HT1080 (cell line): ENCODE data around the gene RHCG. TPM values are rescaled to one million over a fixed set of nuclear protein-coding genes. Genes with fewer than 3 reads are reported as not detected.
A peak's percentile ranks its signal among the peaks of the same experiment; 100 is the strongest.

ENCODE experiments used
- DNase-seq: peaks from one replicate; pipeline ENCODE4 v3.0.0-alpha.2; 2015; ENCODE audit warnings: low read depth
- total RNA-seq: library from RNA; depleted of rRNA; stranded (reverse); fragments of >200 nt; shearing (Covaris generic); gene quantifications from 2 replicates; pipeline ENCODE4 v1.2.3, GENCODE V29; 2014; rRNA removed

The RHCG gene
- total RNA-seq, 1 experiment from 2014 or later = not detected

DNA sequence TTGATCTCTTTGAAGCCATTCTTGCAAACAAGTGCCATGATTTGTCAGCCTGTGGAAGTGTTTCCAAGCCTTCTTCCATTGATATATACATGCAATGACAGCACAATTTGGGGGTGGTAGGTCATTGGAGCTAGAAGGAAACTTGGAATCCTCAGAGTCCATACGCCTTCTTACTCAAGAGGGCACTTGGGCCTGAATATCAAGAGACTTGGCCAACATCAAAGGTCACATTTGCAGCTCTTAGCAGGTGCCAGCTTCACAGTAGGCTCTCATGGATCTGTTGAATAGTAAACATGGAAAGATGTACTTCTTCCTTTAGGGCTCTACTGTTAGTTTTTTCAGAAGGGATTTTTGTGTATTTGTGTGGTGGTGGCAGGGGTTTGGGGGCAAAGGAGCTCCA is 50.9 kb downstream of the RHCG start:
- no peak for DNase-seq

DNA sequence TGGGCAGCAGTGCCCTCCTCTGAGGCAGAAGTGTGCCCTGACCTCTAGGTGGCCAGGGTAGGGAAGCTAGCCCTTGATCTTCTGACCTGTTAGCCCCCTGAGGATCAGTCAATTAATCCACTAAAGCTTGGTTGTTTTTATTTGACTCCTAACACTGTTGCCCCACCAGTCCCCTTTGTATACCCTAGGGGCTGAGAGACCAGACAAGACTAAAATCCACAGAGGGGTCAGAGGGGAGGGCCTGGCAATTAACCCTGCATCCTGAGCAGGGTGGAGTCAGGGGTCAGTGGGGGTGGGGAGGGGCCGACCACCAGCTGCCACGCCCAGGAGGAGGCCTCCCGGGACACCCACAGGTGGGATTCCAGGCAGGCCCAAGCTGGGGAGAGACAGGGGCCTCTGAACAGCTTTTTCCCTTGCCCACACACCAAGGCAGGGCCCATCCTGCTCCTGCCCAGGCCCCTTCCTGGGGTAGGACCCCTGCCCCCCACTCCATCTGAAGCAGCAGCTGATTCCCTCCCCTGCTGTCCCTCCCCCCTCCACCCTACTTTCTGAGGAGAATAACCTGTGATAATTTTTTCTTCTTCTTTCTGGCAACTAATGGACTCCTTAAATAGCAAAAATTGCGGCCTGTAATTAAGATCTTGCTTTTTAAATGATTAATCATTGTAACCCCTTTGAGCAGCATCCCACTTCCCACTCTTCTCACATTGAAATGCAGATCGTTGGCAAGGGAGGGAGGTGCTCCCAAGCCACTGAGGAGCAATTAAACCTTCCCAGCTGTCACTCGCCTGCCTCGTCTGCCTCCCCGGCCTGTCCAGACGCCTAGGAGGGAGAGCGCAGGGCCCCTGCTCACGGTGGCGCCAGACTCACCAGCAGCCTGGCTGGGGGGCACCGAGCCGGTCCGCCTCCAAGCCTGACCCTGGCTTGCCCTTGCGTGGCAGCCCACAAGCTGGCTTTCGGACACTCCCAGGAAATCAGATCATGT is 51.9 kb downstream of the RHCG start:
- DNase-seq = no peak

GRCh38 chr15:89443581-89443980 is 52.8 kb downstream of the RHCG start:
- no peak for DNase-seq

DNA sequence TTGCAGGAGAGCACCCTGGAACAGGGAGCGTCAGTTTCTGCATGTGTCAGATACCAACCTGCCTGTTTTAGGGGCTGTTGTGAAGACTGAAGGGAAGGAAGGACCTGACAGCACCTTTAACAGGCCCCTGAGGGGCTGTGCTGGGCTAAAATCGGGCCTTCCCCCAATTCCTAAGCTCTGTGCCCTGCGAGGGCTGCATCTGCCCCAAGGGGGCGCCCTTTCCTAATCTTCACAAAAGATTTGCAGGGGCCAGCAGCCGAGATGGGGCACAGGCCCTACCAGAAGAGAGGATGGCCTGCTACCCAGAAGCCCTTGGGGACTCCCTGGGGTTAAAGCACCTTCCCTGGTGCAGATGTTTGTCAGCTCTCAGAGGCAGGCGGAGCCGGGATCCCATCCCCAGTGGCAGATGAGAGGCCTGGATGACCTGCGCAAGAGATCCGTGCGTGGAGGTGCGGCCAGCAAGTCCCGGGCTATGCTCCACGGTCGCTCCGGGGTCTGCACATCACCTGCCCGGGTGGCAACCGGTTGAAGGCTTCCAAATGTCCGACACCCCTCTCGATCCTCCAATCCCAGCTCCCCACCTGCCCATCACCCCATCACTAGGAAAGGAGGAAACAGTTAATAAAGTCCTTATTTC is 53.6 kb downstream of the RHCG start:
- DNase-seq = peak; percentile 32

- no peak for DNase-seq
Measured at GRCh38 chr15:89442155-89442554, 54.2 kb downstream of the RHCG start.

- no peak for DNase-seq
Measured at GRCh38 chr15:89441295-89441812, 55.0 kb downstream of the RHCG start.

- DNase-seq = no peak
Measured at GRCh38 chr15:89439764-89440163, 56.6 kb downstream of the RHCG start.

DNA sequence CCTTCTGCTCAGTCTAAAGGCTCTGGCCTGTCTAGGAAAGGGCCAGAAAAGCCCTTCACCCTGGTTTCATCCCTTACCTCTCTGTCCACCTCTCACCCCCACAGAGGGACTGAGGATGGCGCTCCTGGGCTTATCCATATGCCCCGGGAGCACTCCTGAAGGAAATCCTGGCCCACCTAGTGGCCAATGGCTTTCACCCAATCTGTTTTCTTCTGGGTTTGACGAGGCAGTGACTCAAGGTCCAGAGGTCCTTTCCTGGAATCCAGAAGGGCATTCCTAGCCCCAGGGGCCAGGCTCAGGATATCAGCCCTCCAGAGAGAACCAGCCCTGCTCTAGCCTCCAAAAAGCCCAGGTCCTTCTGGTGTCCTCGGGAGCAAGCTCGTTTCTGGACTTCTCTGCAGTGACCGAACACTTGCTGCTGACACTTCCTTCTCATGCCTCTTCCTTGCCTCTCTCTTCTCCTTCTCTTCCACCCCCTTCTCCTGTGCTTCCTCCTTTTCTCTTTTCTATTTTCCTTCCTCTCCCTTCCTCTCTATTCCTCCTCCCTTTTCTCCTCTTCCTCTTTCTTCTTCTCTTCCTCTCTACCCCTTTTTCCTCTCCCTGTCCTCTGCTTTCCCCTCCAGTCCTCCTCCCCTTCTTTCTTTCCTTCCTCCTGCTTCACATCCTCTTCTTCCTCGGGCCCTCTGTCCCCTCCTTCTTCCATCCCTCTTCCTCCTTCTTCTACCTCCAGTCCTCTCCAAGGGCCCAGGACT is 59.6 kb downstream of the RHCG start:
- DNase-seq = no peak

- DNase-seq = no peak
Measured at GRCh38 chr15:89435362-89435761, 61.0 kb downstream of the RHCG start.

- DNase-seq = no peak
Measured at GRCh38 chr15:89433686-89434085, 62.7 kb downstream of the RHCG start.

DNA sequence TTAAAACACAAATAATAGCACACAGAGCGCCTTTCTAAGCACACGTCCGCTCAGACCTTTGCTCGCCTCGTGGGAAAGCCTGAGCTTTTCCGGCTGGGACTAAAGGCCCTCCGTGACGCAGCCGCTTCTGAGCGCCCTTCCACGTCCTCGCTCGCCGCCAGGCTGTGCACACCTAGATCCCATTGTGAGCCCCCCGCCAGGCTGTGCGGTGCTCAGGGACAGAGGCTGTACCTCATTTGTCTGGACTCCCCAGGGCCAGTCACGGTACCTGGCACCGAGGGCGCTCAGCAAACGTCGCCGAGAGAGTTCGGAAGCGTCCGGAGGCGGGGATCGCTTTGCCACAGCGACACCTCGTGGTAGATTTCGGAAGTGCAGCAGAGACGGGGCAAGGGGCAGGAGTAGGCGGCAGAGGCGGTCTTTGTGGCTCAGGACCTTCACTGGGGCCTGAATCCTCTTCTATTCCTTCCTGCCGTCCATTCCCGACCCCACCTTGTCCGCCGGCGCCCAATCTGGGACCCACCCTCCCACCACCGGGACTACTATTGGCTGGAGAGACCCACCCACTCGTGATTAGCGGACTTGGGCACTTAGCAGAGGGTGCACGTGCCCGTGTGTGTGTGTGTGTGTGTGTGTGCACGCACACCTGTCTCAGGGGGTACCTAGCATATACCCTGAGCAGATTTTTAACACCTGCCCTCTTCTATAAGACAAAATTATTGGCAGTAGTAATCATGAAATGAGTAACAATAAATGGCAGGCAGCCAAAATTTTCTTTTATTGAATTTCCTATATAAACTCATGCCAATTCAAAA is 65.6 kb downstream of the RHCG start:
- DNase-seq = peak; percentile 72

GRCh38 chr15:89429986-89430385 is 66.4 kb downstream of the RHCG start:
- no peak for DNase-seq

GRCh38 chr15:89429023-89429422 is 67.4 kb downstream of the RHCG start:
- DNase-seq = peak; percentile 33

DNA sequence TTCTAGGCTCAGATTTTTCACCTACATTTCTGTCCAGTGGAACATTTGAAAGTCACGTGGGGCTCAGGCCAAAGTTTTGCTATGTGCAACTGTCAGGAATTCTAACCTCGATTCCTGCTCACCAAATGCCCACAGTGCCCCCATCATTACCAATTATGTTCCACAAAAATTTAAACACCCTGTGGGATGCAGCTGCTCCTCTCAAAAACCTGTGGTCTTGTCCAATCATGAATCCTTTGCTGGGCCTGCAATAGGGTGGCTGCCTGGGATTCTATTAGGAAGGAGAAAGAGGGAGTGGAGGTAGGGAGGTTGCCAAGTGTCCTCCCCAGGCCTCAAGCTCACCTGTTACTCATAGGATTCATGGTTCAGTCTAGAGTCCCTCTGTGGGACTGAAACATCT is 68.1 kb downstream of the RHCG start:
- no peak for DNase-seq

GRCh38 chr15:89426500-89426899 is 69.9 kb downstream of the RHCG start:
- DNase-seq = no peak

DNA sequence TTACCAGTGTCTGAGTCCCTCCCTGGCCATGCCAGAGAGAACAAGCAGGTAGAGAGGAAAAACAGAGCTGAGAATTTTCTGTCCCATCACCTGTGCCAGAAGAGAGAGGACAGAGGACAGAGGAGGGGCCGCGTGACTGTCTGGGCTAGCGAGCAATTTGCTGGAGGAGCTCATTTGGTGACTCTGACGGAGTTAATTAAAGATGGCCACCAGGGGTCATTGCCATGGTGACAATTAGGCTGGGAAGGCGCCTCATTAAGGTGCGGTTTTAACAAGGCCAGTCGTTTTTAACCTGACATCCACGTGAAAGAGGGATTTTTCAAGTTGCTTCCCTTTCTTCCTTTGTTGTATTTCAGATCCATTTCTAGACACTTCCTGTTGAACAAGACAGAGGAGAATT is 72.4 kb downstream of the RHCG start:
- no peak for DNase-seq

Other genes with a start within 250 kb of the RHCG start
- 59.6 and 81.5 TPM in 2 replicates for gene POLG, start 161.8 kb downstream of the RHCG start, total RNA-seq
- 8.9 and 10.1 TPM in 2 replicates for gene TICRR, start 78.9 kb upstream of the RHCG start, total RNA-seq
- gene KIF7, start 158.9 kb upstream of the RHCG start, total RNA-seq = 0.16 and 0.37 TPM in 2 replicates
- gene PLIN1, start 182.8 kb upstream of the RHCG start, total RNA-seq = 0.03 TPM in 1 of 2 replicates, not detected in the other
- gene PEX11A, start 194.2 kb upstream of the RHCG start, total RNA-seq = 8.5 and 9.0 TPM in 2 replicates
- gene WDR93, start 194.2 kb upstream of the RHCG start, total RNA-seq = not detected in 2 replicates